NCI-H1092 treated with DMSO at 0.1 percent for 48 hours (cell line): Measurements from ENCODE around the gene EXOC4.

Experiments used
- DNase-seq: peaks from one replicate; lab custom pipeline; 2025; lab: John Stamatoyannopoulos, UW

The EXOC4 gene

DNA sequence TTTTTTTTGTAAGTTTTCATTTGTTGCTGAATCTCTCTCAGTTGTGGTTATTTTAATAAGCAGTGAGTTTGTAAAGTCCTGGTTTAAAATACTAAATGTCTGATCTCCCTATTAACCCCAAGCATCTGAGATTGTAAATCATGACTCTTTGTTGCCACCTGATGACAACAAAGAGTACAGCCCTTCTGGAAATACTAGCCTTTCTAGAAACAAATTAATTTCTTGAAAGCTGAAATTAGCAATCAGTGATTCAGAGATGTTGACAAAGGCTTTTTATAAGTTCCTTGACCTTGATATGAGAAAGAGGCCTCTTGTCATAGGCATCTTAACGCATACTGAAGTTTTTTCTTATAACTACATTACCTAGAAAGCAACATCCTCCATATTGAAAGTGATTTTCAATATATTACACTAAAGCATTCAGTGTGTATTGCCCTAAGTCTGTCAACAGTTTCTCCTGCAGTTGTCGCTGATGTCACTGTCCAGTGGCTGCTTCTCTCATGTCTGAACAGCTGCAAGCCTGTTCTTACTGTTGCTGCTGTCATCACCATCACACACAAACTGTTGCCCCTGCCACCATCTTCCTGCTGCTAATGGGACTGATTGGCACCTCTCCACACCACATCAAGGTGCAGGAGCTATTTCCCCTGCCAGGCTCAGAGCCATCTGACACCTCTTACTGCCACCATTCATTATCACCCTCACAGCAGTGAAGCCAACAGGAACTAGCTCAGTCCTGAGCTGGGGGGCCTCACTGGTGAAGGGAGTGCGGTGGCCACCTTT is 779.1 kb downstream of the EXOC4 start:
- DNase-seq: peak; percentile 55

DNA sequence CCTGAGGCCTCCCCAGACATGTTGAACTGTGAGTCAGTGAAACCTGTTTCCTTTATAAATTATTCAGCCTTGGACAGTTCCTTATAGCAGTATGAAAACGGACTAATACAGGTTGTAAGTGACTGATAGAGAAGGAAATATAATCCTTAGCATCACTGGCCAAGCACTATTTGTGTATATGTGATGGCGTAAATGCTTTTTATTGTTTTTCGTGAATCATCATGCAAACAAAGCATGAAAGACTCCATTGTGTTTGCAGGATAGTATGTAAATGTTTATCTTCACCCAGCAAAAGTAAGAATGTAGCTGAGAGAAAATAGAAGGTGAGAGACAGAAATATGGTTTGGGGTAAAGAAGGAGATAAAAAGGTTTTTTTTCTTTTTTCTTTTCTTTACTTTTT is 781.8 kb downstream of the EXOC4 start:
- no peak for DNase-seq

DNA sequence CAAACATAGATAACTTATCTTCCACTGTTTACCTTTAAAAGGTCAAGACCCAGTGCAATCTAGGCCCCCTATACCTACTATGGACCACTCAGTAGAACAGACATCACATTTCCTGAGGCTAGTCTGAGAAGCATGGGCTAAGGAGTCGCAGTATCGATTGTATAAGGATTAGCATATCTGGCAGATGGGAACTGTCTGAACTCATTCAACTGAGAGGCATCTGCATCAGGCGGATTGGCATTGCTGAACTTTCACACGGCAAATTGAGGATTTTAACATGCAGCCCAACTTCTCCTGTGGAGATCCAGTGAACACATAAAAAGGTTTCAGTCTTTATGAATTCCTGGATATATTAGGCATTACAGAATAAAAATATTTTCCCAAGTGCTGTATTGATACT is 785.1 kb downstream of the EXOC4 start:
- DNase-seq: no peak

DNA sequence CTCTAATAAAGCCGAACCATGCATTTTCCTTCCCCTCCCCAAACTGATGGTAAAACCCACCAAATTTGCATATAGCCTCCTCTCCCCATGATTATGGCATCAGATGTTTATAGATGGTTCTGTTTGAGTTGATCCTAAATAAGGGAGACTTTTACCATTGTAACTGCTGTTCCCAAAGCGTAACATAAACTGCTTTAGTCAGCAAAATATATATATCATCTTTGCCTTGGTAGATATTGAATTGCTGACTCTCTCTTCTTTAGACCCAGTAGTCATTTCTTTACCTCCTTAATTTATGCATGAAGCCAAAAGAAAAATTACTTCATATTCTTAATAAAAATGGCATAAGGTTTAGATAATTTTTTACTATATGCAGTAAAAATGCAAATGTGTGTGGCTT is 788.1 kb downstream of the EXOC4 start:
- DNase-seq: no peak

DNA sequence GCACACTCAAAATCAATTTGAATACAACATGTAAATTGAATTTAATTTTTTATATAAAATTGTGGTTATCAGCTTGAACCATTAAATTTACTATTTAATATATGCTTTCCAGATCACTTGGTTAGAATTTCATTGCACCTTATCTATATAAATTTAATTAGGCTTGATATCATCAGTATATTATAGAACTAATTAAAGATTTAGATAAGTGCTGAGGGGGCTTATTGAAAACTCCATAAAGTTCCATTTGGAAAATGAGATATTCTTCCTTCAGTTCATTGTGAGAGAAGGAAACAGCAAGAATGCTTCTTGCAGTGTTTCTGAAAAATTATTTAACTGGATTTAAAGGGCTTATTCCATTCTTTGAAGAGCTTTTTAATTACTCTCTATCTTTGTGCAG is 788.6 kb downstream of the EXOC4 start:
- DNase-seq: no peak

DNA sequence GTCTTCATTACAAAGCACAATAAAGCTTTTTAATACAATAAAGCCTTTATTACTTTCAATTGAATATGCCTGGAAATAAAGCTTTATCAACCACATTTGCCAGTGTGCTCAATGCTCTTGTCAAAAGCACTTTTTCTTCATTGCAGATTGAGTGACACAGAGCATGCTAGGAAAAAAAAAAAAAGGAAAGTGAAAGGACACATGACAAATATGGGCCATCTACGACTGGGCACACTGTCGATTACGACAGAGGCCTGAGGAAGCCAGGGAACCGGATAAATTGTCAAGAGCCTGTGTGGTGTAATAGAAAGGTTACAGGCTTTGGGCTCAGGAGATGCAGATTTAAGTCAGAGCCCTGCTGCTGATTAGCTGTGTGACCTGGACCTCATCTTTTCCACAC is 789.4 kb downstream of the EXOC4 start:
- DNase-seq: no peak

DNA sequence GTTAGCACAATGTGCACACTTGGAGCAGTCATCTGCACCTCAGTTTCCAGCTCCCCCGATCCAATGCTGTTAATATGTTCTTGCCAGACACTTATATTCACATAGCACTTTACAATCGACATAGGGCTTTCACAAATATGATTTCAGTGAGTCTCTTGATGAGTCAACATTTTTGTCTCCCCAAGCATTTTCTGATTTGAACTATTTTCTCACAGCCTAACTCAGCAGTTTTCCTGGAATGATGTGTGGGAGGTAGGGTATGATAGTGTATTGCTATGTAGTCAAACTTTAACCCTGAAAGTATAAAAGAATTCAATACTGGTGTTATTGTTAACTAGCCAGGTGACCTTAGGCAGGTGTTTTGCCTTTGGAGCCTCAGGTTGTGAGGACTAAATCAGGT is 791.8 kb downstream of the EXOC4 start:
- no peak for DNase-seq

DNA sequence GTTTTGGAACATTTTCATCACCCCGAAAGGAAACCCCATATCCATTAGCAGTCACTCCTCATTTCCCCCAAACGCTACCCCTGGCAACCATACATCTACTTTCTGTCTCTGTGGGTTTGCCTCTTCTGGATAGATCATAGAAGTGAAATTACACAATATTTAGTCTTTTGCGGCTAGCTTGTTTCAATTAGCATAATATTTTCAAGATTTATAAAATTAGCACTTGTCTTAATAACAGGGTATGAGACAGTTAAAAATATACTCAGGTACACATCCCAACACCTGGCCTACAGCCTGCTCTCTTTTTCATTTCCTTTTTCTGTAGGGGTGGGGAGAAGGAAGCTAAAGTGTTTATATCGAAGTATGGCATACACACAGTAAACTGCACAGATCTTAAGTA is 792.8 kb downstream of the EXOC4 start:
- DNase-seq: no peak

GRCh38 chr7:134046594-134047128 is 793.8 kb downstream of the EXOC4 start:
- no peak for DNase-seq

DNA sequence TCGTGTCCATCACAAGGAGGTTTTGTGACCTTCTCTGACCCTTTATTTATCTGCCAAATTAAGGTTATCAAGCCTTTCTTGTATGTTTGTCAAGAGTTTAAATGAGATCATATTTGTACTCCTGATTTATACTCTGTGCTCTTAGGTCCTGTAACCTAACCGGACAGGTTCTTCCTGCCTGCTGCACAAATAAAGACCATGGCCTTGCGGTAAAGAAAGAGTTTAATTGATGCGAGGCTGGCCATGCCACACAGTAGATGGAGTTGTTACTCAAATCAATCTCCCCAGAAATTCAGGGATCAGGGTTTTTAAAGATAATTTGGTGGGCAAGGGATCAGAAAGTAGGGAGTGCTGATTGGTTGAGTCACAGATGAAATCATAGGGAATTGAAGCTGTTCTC is 794.8 kb downstream of the EXOC4 start:
- no peak for DNase-seq

- DNase-seq: no peak
Observed at GRCh38 chr7:134048166-134048565, 795.3 kb downstream of the EXOC4 start.

- no peak for DNase-seq
Observed at GRCh38 chr7:134051020-134051419, 798.1 kb downstream of the EXOC4 start.

DNA sequence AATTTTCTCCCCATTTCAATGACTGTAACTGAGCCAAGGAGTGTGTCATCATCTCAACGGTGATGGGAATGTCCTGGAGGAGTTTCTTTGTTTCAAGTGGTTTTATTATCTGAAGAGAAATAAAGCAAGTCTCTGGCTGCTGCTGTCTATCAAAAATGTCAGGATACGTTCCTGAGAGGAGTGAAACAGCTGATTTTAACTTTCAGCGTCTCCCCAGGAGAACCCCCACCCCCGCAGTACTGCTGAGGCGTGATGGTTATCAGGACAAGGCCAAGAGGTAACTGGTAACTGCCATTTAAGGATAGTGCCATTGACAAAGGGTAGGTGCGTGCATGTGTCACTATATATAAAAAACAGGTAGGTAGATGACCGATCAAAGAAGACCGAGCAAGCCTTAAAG is 803.9 kb downstream of the EXOC4 start:
- DNase-seq: no peak

DNA sequence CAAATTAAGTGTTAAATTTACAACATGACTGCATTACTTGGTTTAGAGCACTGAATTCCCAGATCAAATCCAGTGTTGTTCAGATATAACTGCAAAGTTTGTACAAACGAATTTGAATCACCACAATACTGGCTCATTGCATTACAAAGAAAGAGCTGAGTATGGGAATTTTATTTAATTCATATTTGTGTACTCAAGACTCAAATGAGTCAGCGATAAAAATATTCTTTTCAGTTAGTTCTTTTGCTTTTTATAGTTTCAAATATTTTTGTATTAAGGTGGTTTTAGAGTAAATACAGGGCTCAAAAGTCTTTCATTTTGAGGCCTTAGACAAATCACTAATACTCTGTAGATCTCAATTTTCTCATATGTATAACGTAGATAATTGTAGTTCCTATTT is 805.6 kb downstream of the EXOC4 start:
- no peak for DNase-seq

- no peak for DNase-seq
Observed at GRCh38 chr7:134058980-134059379, 806.1 kb downstream of the EXOC4 start.

GRCh38 chr7:134059921-134060320 is 807.0 kb downstream of the EXOC4 start:
- no peak for DNase-seq

DNA sequence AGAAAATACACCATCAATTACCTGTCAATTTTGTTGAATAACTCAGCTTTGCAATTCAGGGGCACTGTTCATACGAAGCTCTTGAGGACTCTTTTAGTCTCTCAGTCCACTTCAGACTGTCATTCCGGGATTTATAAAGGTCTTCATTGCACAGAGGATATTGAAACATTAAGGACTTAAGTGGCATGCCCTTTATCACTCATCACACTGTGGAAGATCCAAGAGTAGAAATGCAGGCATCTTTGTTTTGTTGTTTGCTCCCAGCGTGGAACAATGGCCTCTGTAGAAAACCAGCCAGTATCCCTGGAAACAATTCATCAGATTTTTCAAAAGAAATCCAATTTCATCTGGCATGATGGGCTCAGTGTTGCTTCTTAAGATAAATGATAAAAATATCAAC is 808.0 kb downstream of the EXOC4 start:
- no peak for DNase-seq

- DNase-seq: no peak
Observed at GRCh38 chr7:134062460-134062859, 809.6 kb downstream of the EXOC4 start.

DNA sequence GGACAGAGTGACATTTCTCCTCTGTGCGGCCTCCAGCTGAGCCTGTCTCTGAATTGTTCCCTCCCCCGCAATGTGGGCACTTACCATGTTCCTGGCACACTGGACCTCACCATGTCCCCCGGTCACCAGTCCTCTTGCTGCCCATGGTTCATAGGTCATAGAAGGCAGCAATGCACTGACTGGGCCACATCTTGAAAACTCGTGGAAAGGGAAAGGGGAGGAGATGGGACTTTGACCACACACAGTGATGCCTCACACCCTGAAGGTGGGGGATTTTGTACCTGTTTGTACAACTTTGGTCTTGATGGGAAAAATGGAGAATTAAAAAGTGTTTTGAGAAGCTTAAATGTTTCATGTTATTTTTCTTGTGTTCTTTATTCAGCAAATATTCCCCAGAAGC is 812.5 kb downstream of the EXOC4 start:
- DNase-seq: no peak

DNA sequence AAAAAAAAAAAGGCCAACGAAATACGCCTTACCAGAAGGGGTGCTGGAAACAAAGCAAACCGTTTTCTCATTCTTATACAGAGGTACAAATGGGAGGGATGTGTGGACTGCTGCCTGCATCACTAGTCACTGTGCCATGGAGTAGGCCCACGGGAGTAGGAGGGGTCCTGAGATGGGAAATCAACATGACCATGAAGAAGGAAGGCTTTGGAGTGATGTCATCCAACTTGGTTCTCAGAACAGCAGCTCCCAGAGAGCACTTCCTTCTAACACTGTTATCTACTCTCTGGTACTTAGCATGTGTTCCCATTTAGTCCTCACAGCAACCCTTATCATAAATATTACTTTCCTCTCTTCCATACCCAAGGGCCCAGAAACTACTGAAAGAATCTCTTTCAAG is 814.3 kb downstream of the EXOC4 start:
- DNase-seq: no peak

DNA sequence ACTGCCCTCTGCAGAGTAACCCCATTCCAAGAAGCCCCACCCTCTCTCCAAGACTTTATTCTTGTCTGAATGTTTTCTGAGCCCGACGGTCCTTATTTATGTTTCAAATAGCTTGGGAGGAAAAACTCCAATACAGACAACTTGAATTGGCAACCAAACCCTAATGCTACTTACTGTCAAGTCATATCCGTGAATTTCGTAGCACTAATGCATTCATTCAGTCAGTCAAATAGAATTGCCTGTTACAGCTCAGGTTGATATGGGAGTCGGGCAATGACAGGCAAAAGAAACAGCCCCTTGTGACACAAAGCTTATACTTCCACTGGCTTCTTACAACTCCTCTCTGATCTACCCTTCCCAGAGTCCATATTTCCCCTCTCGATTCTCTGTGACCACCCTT is 815.8 kb downstream of the EXOC4 start:
- DNase-seq: no peak

- no peak for DNase-seq
Observed at GRCh38 chr7:134069187-134069586, 816.3 kb downstream of the EXOC4 start.

GRCh38 chr7:134070673-134071072 is 817.8 kb downstream of the EXOC4 start:
- DNase-seq: no peak
